Sigmoid colon (tissue), 7 donors: Measurements from ENCODE around the gene FAN1. TPM values are rescaled to one million over a fixed set of nuclear protein-coding genes. Genes with fewer than 3 reads are reported as not detected.

Source experiments
- DNase-seq: peaks from one replicate; pipeline ENCODE4 v3.0.0-alpha.2; 2019
- H3K27ac ChIP-seq, 4 donors: fragments of 200-600 bp; sonication (generic); one replicate each; pipeline ENCODE4 v1.5.1; 2016 to 2019; ENCODE audit warnings: mild to moderate bottlenecking in 1 of 4
- H3K27me3 ChIP-seq, 3 donors: fragments of 200-600 bp; sonication (generic); one replicate each; pipeline ENCODE4 v1.5.1; 2019; ENCODE audit warnings: mild to moderate bottlenecking in 1 of 3
- H3K36me3 ChIP-seq, 4 donors: fragments of 200-600 bp; sonication (generic); one replicate each; pipeline ENCODE4 v1.5.1; 2016 to 2019
- H3K4me1 ChIP-seq, 4 donors: fragments of 200-600 bp; sonication (generic); one replicate each; pipeline ENCODE4 v1.5.1; 2017 to 2019
- H3K4me3 ChIP-seq, 4 donors: fragments of 200-600 bp; sonication (generic); one replicate each; pipeline ENCODE4 v1.5.1; 2017 to 2019; ENCODE audit warnings: mild to moderate bottlenecking in 2 of 4, moderate library complexity in 1 of 4
- H3K9me3 ChIP-seq, 4 donors: fragments of 200-600 bp in 3 of 4; sonication (generic) in 3 of 4; one replicate each; pipeline versions ENCODE4 v1.5.1 to v1.6.1; 2013 to 2019
- EP300 ChIP-seq, 4 donors: sonication (generic); formaldehyde crosslinking; IDR thresholded peaks; one replicate each; pipeline ENCODE4 v1.6.1; 2017; ENCODE audit warnings: antibody characterized with exemption in 4 of 4
- POLR2A ChIP-seq, 2 donors: fragments of 450-650 bp; IDR thresholded peaks; one replicate each; pipeline ENCODE4 v1.6.1; 2016; ENCODE audit warnings: antibody characterized with exemption in 2 of 2, mild to moderate bottlenecking in 2 of 2, moderate library complexity in 2 of 2
- POLR2AphosphoS5 ChIP-seq, 4 donors: sonication (generic); formaldehyde crosslinking; IDR thresholded peaks; one replicate each; pipeline ENCODE4 v1.6.1; 2017; ENCODE audit warnings: antibody characterized with exemption in 4 of 4
- WGBS, 2 donors: extraction: QIAGEN DNeasy Blood & Tissue Kit; methylation state at CpG; one replicate each; pipeline ENCODE4 v1.1.7; 2013; 5-methylcytosine and 5-hydroxymethylcytosine counted together
- intact Hi-C: fragments of 100-400 bp; cut with DNase I; formaldehyde crosslinking; loops from one replicate; pipeline ENCODE4 v1.15.1; 2023
- polyA plus RNA-seq, 3 donors: library from polyadenylated mRNA; stranded (reverse); fragments of 200-250 nt; gene quantifications; one replicate each; pipeline ENCODE4 v1.2.3, GENCODE V29; 2013
- total RNA-seq, 4 donors: library from RNA; depleted of rRNA; stranded (reverse); fragments of >200 nt; gene quantifications; one replicate each; pipeline ENCODE4 v1.1.0, GENCODE V29; 2016
- TF ChIP-seq, protein P1 (sequence below), 4 experiments: fragments of 450-650 bp in 3 of 4; fragments of 200-600 bp in 1 of 4; IDR thresholded peaks; one replicate each; pipeline ENCODE4 v1.5.1; 2016 to 2019; ENCODE audit warnings: antibody characterized with exemption in 4 of 4, mild to moderate bottlenecking in 3 of 4, moderate library complexity in 2 of 4
- donor health status: healthy with polysubstance abuse.
- donor health status: Bipolar disorder and iron deficiency.
- donor health status: healthy.

The FAN1 gene
- total and polyA plus RNA-seq, 7 donors = 3.6 to 20.8 (median 17.8) TPM

DNA sequence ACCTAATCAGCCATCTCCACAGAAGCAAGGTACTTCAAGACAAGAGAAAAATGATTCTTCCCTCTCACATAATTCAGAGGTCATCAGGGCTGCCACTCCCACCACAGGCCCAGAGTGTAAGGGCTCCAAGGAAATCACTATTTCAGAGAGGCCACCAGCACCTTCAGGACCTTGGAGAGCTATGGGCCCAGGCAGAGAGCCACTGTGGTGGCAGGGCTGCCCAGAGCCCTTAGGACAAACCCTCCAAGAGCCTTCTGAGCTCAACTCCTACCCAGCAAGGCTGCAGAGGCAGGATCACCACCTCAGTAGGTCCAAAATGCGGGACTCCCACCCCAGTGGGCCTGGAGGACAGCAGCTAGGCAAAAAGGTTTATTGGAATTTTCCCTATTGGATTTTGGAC, 17.9 kb upstream of the FAN1 start:
- Histone ChIP-seq H3K4me1 (no peaks in the 10 kb centered on the region), H3K27ac (no peak overlapping the region), H3K36me3 (no peaks in the 10 kb centered on the region), H3K4me3 (no peak overlapping the region), H3K9me3 (no peaks in the 10 kb centered on the region), H3K27me3 (no peaks in the 10 kb centered on the region)
- 86 to 91% methylated on average over 1 of the region's 1 CpG for WGBS, 2 donors
- no peak for TF ChIP-seq EP300 (IDR thresholded peaks at IDR 0.05)
- TF ChIP-seq POLR2A (IDR thresholded peaks at IDR 0.05) = no peak
- TF ChIP-seq POLR2AphosphoS5 (IDR thresholded peaks at IDR 0.05) = no peak
- TF ChIP-seq, protein P1, sequence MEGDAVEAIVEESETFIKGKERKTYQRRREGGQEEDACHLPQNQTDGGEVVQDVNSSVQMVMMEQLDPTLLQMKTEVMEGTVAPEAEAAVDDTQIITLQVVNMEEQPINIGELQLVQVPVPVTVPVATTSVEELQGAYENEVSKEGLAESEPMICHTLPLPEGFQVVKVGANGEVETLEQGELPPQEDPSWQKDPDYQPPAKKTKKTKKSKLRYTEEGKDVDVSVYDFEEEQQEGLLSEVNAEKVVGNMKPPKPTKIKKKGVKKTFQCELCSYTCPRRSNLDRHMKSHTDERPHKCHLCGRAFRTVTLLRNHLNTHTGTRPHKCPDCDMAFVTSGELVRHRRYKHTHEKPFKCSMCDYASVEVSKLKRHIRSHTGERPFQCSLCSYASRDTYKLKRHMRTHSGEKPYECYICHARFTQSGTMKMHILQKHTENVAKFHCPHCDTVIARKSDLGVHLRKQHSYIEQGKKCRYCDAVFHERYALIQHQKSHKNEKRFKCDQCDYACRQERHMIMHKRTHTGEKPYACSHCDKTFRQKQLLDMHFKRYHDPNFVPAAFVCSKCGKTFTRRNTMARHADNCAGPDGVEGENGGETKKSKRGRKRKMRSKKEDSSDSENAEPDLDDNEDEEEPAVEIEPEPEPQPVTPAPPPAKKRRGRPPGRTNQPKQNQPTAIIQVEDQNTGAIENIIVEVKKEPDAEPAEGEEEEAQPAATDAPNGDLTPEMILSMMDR (IDR thresholded peaks at IDR 0.05) = no peak
- intact Hi-C loops = no loop called here
- no peak for DNase-seq

GRCh38 chr15:30889196-30889595, 14.5 kb upstream of the FAN1 start:
- no peak overlapping the region for H3K4me3 ChIP-seq
- DNase-seq = no peak
- H3K4me1 ChIP-seq = no peaks in the 10 kb centered on the region
- no peaks in the 10 kb centered on the region for H3K36me3 ChIP-seq
- 88 to 93% methylated on average over 4 of the region's 4 CpGs for WGBS, 2 donors
- no peaks in the 10 kb centered on the region for H3K27me3 ChIP-seq
- TF ChIP-seq POLR2AphosphoS5 (IDR thresholded peaks at IDR 0.05) (no peak), POLR2A (IDR thresholded peaks at IDR 0.05) (no peak), EP300 (IDR thresholded peaks at IDR 0.05) (no peak)
- TF ChIP-seq, protein P1 (IDR thresholded peaks at IDR 0.05) = no peak
- no peak overlapping the region for H3K27ac ChIP-seq
- intact Hi-C loops = no loop called here
- no peaks in the 10 kb centered on the region for H3K9me3 ChIP-seq

- TF ChIP-seq, protein P1 (IDR thresholded peaks at IDR 0.05) = no peak
- Histone ChIP-seq H3K27ac (no peak overlapping the region), H3K36me3 (no peaks in the 10 kb centered on the region), H3K4me3 (no peak overlapping the region), H3K4me1 (no peaks in the 10 kb centered on the region), H3K9me3 (no peaks in the 10 kb centered on the region), H3K27me3 (no peaks in the 10 kb centered on the region)
- intact Hi-C loops = no loop called here
- no peak for DNase-seq
- 93 to 94% methylated on average over 33 of the region's 33 CpGs for WGBS, 2 donors
Measured at GRCh38 chr15:30895461-30896210, 8.1 kb upstream of the FAN1 start.

GRCh38 chr15:30896211-30896606, 7.5 kb upstream of the FAN1 start:
- Histone ChIP-seq H3K27ac (no peak overlapping the region), H3K36me3 (no peaks in the 10 kb centered on the region), H3K27me3 (no peaks in the 10 kb centered on the region), H3K4me1 (no peaks in the 10 kb centered on the region), H3K4me3 (no peak overlapping the region), H3K9me3 (no peaks in the 10 kb centered on the region)
- no peak for DNase-seq
- intact Hi-C loops = no loop called here
- TF ChIP-seq, protein P1 (IDR thresholded peaks at IDR 0.05) = no peak
- TF ChIP-seq EP300 (IDR thresholded peaks at IDR 0.05) (no peak), POLR2AphosphoS5 (IDR thresholded peaks at IDR 0.05) (no peak), POLR2A (IDR thresholded peaks at IDR 0.05) (no peak)
- WGBS, 2 donors = 88 to 89% methylated on average over 12 of the region's 12 CpGs

DNA sequence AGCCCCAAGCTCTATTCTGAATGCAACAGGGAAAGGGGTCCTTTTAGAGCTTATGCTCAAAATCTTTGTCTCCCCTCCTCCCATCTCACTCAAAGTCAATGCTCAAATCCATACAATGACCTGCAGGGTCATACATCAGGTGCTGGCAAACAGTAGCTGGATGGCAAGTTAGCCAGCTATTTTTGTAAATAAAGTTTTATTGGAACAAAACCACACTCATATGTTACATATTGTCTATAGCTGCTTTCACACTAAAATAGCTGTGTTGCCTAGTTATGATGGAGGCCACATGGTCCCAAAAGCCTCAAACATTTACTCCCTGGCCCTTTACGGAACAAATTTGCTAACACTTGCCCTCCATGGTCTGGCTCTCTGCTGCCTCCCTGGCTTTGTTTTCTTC, 1.8 kb upstream of the FAN1 start:
- TF ChIP-seq POLR2A (IDR thresholded peaks at IDR 0.05) (no peak), EP300 (IDR thresholded peaks at IDR 0.05) (no peak), POLR2AphosphoS5 (IDR thresholded peaks at IDR 0.05) (no peak)
- TF ChIP-seq, protein P1 (IDR thresholded peaks at IDR 0.05) = no peak
- no peaks in the 10 kb centered on the region for H3K27me3 ChIP-seq

More for the DNA sequence above, 1.8 kb upstream of the FAN1 start:
- H3K36me3 ChIP-seq = no peaks in the 10 kb centered on the region
- H3K9me3 ChIP-seq = no peaks in the 10 kb centered on the region
- no peak overlapping the region for H3K4me3 ChIP-seq
- peaks cover 0 to 30% (median 13%) of the 10 kb centered on the region in 4 donors for H3K4me1 ChIP-seq
- 97 to 100% methylated on average over 1 of the region's 1 CpG for WGBS, 2 donors
- intact Hi-C loops = loop anchor here (2.0 kb wide), 1 partner anchor 89 kb away; the partner anchor contains the start of gene MTMR10
- no peak for DNase-seq
- no peak overlapping the region for H3K27ac ChIP-seq
